Measurements from ENCODE around the gene NAT10.
"Not testable (repeated sequence)": the region's sequence is repeated elsewhere in the genome, so short reads cannot be mapped to it uniquely, and the experiment has no call there.

NAT10 gene

GRCh38 chr11:34105079-34105956 is at the start of gene NAT10:
Gene NAT10 (plus strand): TSS chr11:34105629. CDS start chr11:34108226, 2,597 bp downstream.
- DNase-seq, result peak; percentile 80

DNA sequence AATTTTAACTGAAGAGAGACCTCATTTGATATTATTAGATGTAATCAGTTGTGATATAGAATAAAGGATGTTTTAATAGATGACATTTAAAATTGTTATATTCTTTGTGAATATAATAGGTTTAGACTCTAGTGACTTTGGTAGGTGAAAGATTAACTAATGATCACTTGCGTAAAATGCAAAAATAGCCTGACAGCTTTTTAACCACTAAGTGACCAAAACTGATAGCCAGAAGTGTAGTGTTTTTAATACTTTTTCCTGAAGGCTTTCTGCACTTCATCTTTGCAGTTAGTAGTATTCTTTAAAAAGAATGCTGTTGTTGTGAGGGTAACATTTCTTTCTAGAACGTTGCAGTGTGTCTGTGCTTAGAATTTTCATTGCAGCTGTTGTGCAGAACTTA is 48.8 kb upstream of the NAT10 start:
- DNase-seq, result no peak

- DNase-seq, result no peak
Observed at GRCh38 chr11:34063061-34063795, 42.2 kb upstream of the NAT10 start.

GRCh38 chr11:34064291-34064690 is 41.1 kb upstream of the NAT10 start:
- DNase-seq, result no peak

GRCh38 chr11:34065505-34066203 is 39.8 kb upstream of the NAT10 start:
- DNase-seq, result no peak

- not testable (repeated sequence) for DNase-seq
Observed at GRCh38 chr11:34066766-34067165, 38.7 kb upstream of the NAT10 start.

GRCh38 chr11:34067383-34068065 is 37.9 kb upstream of the NAT10 start:
- no peak for DNase-seq

DNA sequence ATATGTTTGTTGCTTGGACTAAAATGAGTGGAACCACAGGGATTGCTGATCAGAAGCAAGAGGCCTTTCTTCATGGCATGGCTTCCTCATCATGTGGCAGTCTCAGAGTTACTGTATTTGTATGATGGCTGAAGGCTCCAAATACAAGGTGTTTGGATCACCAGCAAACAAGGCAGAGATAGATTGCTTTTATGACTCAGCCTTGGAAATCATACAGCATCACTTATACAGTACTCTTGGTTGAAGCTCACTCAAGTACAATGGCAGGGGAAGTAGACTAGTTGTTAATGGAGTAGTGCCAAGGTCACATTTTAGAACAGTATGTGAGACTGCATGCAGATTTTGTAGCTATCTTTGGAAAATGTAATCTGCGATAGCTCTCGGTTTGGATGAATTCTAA is 37.3 kb upstream of the NAT10 start:
- no peak for DNase-seq

- not testable (repeated sequence) for DNase-seq
Observed at GRCh38 chr11:34071306-34071705, 34.1 kb upstream of the NAT10 start.

- no peak for DNase-seq
Observed at GRCh38 chr11:34072041-34072440, 33.4 kb upstream of the NAT10 start.

- no peak for DNase-seq
Observed at GRCh38 chr11:34072832-34073231, 32.6 kb upstream of the NAT10 start.

DNA sequence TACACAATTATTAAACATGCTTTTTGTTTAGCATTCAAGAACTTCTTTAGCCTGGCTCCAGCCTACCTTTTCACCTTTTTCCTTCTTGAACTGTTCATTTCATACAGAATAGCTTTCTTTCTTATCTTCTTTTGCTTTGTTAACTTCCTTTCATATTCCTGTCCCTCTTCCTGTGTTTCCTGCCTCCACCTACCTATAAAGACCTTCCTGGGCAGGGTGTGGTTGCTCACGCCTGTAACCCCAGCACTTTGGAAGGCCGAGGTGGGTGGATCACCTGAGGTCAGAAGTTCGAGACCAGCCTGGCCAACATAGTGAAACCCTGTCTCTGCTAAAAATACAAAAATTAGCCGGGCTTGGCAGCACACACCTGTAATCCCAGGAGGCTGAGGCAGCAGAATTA is 31.0 kb upstream of the NAT10 start:
- DNase-seq, result no peak

GRCh38 chr11:34075178-34075820 is 30.1 kb upstream of the NAT10 start:
- no peak for DNase-seq

GRCh38 chr11:34080609-34081008 is 24.8 kb upstream of the NAT10 start:
- DNase-seq, result no peak

DNA sequence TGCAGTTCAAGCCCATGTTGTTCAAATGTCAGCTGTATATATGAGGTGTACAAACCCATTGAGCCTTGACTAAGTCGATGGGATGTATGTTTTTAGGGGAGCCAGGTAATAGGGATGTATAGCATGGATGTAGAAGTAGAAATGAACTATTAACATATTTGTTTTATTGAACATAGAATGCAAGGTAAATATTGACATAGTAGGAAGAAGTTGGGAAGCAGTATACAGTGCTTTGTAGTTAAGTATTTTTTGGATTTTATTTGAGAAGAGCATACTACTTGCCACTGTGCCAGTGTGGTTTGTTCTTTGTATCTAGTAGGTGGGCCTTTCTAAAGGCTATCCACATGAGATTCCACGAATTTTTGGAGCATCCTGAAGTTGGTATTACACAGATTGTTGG is 20.8 kb upstream of the NAT10 start:
- DNase-seq, result no peak

GRCh38 chr11:34086554-34087283 is 18.7 kb upstream of the NAT10 start:
- DNase-seq, result no peak

GRCh38 chr11:34091825-34092224 is 13.6 kb upstream of the NAT10 start:
- DNase-seq, result no peak

DNA sequence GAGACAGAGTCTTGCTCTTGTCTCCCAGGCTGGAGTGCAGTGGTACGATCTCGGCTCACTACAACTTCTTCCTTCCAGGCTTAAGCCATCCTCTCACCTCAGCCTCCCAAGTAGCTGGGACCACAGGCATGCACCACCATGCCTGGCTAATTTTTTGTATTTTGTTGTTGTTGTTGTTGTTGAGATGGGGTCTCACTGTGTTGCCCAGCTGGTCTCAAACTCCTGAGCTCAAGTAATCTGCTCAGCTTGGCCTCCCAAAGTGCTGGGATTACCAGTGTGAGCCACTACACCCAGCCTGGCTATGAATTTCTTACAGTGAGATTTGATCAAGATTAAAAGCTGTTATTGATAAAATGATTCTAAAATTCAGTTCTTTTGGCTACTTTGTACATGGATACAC is 10.5 kb upstream of the NAT10 start:
- not testable (repeated sequence) for DNase-seq

- no peak for DNase-seq
Observed at GRCh38 chr11:34098813-34099212, 6.6 kb upstream of the NAT10 start.

DNA sequence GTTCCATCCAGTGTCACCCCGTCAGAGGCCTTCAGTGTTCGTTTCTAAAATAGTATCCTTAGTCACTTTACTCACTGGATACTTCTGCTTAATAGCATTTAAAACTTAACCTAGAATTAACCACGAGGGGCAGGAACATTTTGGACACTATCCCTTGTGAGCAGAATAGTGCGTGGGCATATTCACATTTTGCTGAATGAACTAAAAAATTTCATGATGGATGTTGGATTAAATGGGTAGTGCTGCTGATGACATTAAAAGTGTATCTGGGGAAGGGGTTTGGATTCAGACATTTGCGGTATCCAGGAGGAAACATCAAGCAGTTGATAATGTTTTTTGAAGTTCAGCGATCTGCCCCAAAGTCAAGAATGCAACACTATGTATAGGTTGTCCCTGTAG is 750 bp upstream of the NAT10 start:
- no peak for DNase-seq

GRCh38 chr11:34105957-34106504 is 602 bp downstream of the NAT10 start:
- no peak for DNase-seq

Measured in 8988T (cell line).